HEK293 (cell line): ENCODE results near the gene DDX20.

ENCODE experiments used
- KLF8 ChIP-seq: fragments of 450-650 bp; formaldehyde crosslinking; IDR thresholded peaks from 2 replicates; pipeline ENCODE4 v1.5.1; 2016; ENCODE audit warnings: missing biosample characterization, missing genetic modification characterization
- SP2 ChIP-seq: fragments of 450-650 bp; formaldehyde crosslinking; IDR thresholded peaks from 2 replicates; pipeline ENCODE4 v1.5.1; 2016; ENCODE audit warnings: missing biosample characterization, missing genetic modification characterization
- ZNF324 ChIP-seq: fragments of 450-650 bp; formaldehyde crosslinking; IDR thresholded peaks from 2 replicates; pipeline ENCODE4 v1.5.1; 2016; ENCODE audit warnings: missing biosample characterization, missing genetic modification characterization
- ZNF416 ChIP-seq: fragments of 450-650 bp; formaldehyde crosslinking; IDR thresholded peaks from 2 replicates; pipeline ENCODE4 v1.5.1; 2016; ENCODE audit warnings: missing biosample characterization, missing genetic modification characterization
- TF ChIP-seq, protein P1 (sequence below): fragments of 450-650 bp; formaldehyde crosslinking; IDR thresholded peaks from 2 replicates; pipeline ENCODE4 v1.5.1; 2016; ENCODE audit warnings: missing biosample characterization, missing genetic modification characterization

- TF ChIP-seq, protein P1, sequence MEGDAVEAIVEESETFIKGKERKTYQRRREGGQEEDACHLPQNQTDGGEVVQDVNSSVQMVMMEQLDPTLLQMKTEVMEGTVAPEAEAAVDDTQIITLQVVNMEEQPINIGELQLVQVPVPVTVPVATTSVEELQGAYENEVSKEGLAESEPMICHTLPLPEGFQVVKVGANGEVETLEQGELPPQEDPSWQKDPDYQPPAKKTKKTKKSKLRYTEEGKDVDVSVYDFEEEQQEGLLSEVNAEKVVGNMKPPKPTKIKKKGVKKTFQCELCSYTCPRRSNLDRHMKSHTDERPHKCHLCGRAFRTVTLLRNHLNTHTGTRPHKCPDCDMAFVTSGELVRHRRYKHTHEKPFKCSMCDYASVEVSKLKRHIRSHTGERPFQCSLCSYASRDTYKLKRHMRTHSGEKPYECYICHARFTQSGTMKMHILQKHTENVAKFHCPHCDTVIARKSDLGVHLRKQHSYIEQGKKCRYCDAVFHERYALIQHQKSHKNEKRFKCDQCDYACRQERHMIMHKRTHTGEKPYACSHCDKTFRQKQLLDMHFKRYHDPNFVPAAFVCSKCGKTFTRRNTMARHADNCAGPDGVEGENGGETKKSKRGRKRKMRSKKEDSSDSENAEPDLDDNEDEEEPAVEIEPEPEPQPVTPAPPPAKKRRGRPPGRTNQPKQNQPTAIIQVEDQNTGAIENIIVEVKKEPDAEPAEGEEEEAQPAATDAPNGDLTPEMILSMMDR (tag by site-specific recombination) = no peak
- TF ChIP-seq ZNF324 = no peak
- no peak for TF ChIP-seq SP2 (tag by site-specific recombination)
- no peak for TF ChIP-seq ZNF416 (tag by site-specific recombination)
- no peak for TF ChIP-seq KLF8 (tag by site-specific recombination)
Observed at GRCh38 chr1:111716333-111716732, 39.4 kb upstream of the DDX20 start.
